ENCODE measurements around the gene ERBIN.
"Not testable (repeated sequence)": the region's sequence is repeated elsewhere in the genome, so short reads cannot be mapped to it uniquely, and the experiment has no call there.

The ERBIN gene

GRCh38 chr5:65946198-65946745 is 19.9 kb downstream of the ERBIN start:
- POLR2A ChIA-PET, result no interaction called here
- CTCF ChIA-PET, result interaction anchor here (0.9 to 2.3 kb wide), 5 partner anchors 11 to 22 kb away, joined by 3 to 7 read pairs (median 4); no protein-coding TSS in a partner anchor

GRCh38 chr5:65948115-65948747 is 21.9 kb downstream of the ERBIN start:
- TF ChIP-seq CTCF (IDR thresholded peaks at IDR 0.05; ENCODE audit: control extremely low read depth, extremely low read depth, low read depth, missing control alignments), result no peak
- ChIA-PET POLR2A (no interaction called here), CTCF (interaction anchor here (1.0 to 2.3 kb wide), 6 partner anchors 17 to 143 kb away, joined by 3 to 7 read pairs (median 3); no protein-coding TSS in a partner anchor)
- no peak for DNase-seq (ENCODE audit: extremely low spot score)

More at GRCh38 chr5:65946198-65946745, 19.9 kb downstream of the ERBIN start:
- no peak for TF ChIP-seq CTCF (IDR thresholded peaks at IDR 0.05; ENCODE audit: control extremely low read depth, extremely low read depth, low read depth, missing control alignments)
- no peak for DNase-seq (ENCODE audit: extremely low spot score)

GRCh38 chr5:65951330-65951729 is 25.0 kb downstream of the ERBIN start:
- no peak for TF ChIP-seq CTCF (IDR thresholded peaks at IDR 0.05; ENCODE audit: control extremely low read depth, extremely low read depth, low read depth, missing control alignments)
- no peak for DNase-seq (ENCODE audit: extremely low spot score)
- CTCF ChIA-PET, result interaction anchor here (1.1 to 1.7 kb wide), 3 partner anchors 8 to 50 kb away, joined by 3 to 7 read pairs (median 3); no protein-coding TSS in a partner anchor
- POLR2A ChIA-PET, result no interaction called here

GRCh38 chr5:65952259-65952658 is 25.9 kb downstream of the ERBIN start:
- no peak for DNase-seq (ENCODE audit: extremely low spot score)
- POLR2A ChIA-PET, result no interaction called here
- TF ChIP-seq CTCF (IDR thresholded peaks at IDR 0.05; ENCODE audit: control extremely low read depth, extremely low read depth, low read depth, missing control alignments), result no peak
- CTCF ChIA-PET, result interaction anchor here (1.2 kb wide), 1 partner anchor 49 kb away, joined by 3 read pairs; no protein-coding TSS in a partner anchor

- CTCF ChIA-PET, result interaction anchor here (1.0 kb wide), 1 partner anchor 25 kb away, joined by 3 read pairs; no protein-coding TSS in a partner anchor
- POLR2A ChIA-PET, result no interaction called here
- DNase-seq (ENCODE audit: extremely low spot score), result no peak
- no peak for TF ChIP-seq CTCF (IDR thresholded peaks at IDR 0.05; ENCODE audit: control extremely low read depth, extremely low read depth, low read depth, missing control alignments)
Observed at GRCh38 chr5:65954200-65954599, 27.8 kb downstream of the ERBIN start.

- ChIA-PET POLR2A (no interaction called here), CTCF (no interaction called here)
- no peak for TF ChIP-seq CTCF (IDR thresholded peaks at IDR 0.05; ENCODE audit: control extremely low read depth, extremely low read depth, low read depth, missing control alignments)
- no peak for DNase-seq (ENCODE audit: extremely low spot score)
Observed at GRCh38 chr5:65955746-65956145, 29.4 kb downstream of the ERBIN start.

- POLR2A ChIA-PET; CTCF ChIA-PET; DNase-seq (ENCODE audit: extremely low spot score): not testable (repeated sequence)
Observed at GRCh38 chr5:65957703-65958102, 31.3 kb downstream of the ERBIN start.

All from GM10248 (cell line).